ENCODE data around the gene CCDC192.

Gene CCDC192

DNA sequence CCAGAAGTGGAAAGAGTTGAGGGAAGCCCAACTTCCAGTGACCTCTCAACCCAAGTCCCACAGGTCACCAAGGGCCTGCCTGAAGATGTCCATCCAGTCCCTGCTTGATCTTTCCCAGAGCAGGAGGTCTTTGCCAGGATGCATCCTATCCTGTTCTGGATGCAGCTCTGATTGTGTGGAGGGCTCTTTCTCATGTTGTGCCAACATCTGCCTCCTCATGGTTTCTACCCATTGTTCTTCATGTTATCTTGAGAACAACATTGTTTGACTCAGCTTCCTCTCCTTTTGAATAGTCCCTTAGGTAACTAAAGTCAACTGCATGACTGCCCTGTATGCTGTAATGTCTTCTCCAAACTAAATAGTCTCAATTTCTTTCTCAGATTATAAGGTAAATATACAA lies 169.3 kb downstream of the CCDC192 start:
- H3K9me2 ChIP-seq (replicated peaks; ENCODE audit: control insufficient read depth, low read length), result no peaks in the 10 kb centered on the region
- H3K4me1 ChIP-seq (ENCODE audit: control insufficient read depth, low read length), result peaks cover 81% of the 10 kb centered on the region
- no peak overlapping the region for H3K27ac ChIP-seq (ENCODE audit: low read depth, low read length)
- H3K79me2 ChIP-seq (ENCODE audit: control insufficient read depth, low read length), result no peaks in the 10 kb centered on the region
- H4K20me1 ChIP-seq (ENCODE audit: control insufficient read depth, insufficient read depth, low read depth, low read length), result no peaks in the 10 kb centered on the region
- no peak overlapping the region for H3K4me3 ChIP-seq (ENCODE audit: low read length)
- H3K9me3 ChIP-seq (ENCODE audit: control insufficient read depth, insufficient read depth, low read length), result no peaks in the 10 kb centered on the region
- no peaks in the 10 kb centered on the region for H3K36me3 ChIP-seq (ENCODE audit: control insufficient read depth, low read length)
- H3K4me2 ChIP-seq (ENCODE audit: low read length), result peak overlapping the region; percentile 7; the same call in 1 of the 2 replicates
- H3K27me3 ChIP-seq (ENCODE audit: control insufficient read depth, low read length), result no peaks in the 10 kb centered on the region
- TF ChIP-seq, protein P1, sequence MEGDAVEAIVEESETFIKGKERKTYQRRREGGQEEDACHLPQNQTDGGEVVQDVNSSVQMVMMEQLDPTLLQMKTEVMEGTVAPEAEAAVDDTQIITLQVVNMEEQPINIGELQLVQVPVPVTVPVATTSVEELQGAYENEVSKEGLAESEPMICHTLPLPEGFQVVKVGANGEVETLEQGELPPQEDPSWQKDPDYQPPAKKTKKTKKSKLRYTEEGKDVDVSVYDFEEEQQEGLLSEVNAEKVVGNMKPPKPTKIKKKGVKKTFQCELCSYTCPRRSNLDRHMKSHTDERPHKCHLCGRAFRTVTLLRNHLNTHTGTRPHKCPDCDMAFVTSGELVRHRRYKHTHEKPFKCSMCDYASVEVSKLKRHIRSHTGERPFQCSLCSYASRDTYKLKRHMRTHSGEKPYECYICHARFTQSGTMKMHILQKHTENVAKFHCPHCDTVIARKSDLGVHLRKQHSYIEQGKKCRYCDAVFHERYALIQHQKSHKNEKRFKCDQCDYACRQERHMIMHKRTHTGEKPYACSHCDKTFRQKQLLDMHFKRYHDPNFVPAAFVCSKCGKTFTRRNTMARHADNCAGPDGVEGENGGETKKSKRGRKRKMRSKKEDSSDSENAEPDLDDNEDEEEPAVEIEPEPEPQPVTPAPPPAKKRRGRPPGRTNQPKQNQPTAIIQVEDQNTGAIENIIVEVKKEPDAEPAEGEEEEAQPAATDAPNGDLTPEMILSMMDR (IDR thresholded peaks at IDR 0.05; ENCODE audit: low read depth, low read length, poor library complexity, severe bottlenecking), result no peak
- no peak for TF ChIP-seq EZH2phosphoT487 (IDR thresholded peaks at IDR 0.05; ENCODE audit: borderline replicate concordance, low read length)
- no peaks in the 10 kb centered on the region for H3F3A ChIP-seq (ENCODE audit: control insufficient read depth, insufficient read depth)

DNA sequence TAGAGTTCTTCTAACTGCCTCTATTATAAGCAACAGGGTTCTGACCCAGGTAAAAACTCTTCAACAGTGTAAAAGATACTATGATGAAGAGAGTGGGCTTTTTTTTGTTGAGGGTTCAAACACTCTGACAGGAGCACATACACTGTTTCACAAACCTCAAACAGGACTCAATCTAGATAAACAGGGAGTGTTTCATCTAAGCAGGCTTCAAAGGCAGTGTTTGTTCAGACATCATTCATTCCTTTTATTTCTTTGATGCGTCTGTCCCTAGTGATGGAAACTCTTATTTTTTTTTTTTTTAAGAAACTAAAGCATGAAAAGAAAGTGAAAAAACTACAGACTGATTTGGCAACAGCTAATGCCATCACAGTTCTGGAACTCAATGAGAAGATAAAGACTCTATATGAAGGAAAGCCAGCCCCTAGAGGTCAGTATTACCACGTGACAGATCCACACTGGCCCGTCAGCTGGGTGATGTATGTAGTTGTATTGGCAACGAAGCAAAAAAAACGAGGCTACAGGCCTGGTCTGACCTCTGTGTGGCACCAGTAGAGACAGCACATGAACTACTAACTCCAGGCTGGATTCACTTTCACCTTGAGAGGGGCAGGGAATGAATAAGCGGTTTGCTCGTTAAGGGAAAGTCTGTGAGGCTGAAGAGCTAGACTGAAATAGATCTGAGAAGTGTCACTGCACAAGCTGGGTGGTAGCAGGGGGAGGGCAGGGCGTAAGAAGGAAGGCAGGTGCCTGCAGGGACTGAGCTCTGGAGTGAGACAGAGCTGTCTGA lies 172.2 kb downstream of the CCDC192 start:
- H3K79me2 ChIP-seq (ENCODE audit: control insufficient read depth, low read length), result no peaks in the 10 kb centered on the region
- no peaks in the 10 kb centered on the region for H3K9me2 ChIP-seq (replicated peaks; ENCODE audit: control insufficient read depth, low read length)
- no peaks in the 10 kb centered on the region for H3K27me3 ChIP-seq (ENCODE audit: control insufficient read depth, low read length)
- H3K36me3 ChIP-seq (ENCODE audit: control insufficient read depth, low read length), result no peaks in the 10 kb centered on the region
- H3K4me2 ChIP-seq (ENCODE audit: low read length), result peak overlapping the region; percentile 72
- no peaks in the 10 kb centered on the region for H3F3A ChIP-seq (ENCODE audit: control insufficient read depth, insufficient read depth)
- H4K20me1 ChIP-seq (ENCODE audit: control insufficient read depth, insufficient read depth, low read depth, low read length), result no peaks in the 10 kb centered on the region
- H3K9me3 ChIP-seq (ENCODE audit: control insufficient read depth, insufficient read depth, low read length), result no peaks in the 10 kb centered on the region
- TF ChIP-seq, protein P1 (IDR thresholded peaks at IDR 0.05; ENCODE audit: low read depth, low read length, poor library complexity, severe bottlenecking), result peak; percentile 65
- TF ChIP-seq EZH2phosphoT487 (IDR thresholded peaks at IDR 0.05; ENCODE audit: borderline replicate concordance, low read length), result no peak
- peak overlapping the region; percentile 49 for H3K27ac ChIP-seq (ENCODE audit: low read depth, low read length)
- H3K4me1 ChIP-seq (ENCODE audit: control insufficient read depth, low read length), result peaks cover 64% of the 10 kb centered on the region
- peak overlapping the region; percentile 56 for H3K4me3 ChIP-seq (ENCODE audit: low read length)

DNA sequence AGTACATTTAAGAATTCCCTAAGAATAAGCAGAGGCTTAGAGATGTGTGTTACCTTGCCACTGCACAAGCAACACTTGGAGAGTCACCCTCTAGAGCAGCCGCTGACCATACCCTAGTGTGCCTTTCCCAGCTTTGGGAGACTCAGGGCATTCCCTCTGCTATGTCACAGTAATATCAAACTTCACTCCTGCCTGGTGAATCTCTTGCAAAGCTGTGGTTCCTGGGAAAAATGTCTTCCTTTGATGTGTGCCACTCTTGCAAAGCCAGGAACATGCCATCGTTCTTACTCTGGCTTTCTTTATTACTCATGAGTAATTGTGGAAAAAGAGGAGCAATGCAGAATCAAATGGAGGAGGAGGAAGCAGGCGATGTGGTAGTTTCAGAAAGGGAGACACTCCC lies 173.2 kb downstream of the CCDC192 start:
- no peak overlapping the region; the same call in 1 of the 2 replicates for H3K4me3 ChIP-seq (ENCODE audit: low read length)
- H3K9me3 ChIP-seq (ENCODE audit: control insufficient read depth, insufficient read depth, low read length), result no peaks in the 10 kb centered on the region
- peak overlapping the region; percentile 72 for H3K4me2 ChIP-seq (ENCODE audit: low read length)
- H3K9me2 ChIP-seq (replicated peaks; ENCODE audit: control insufficient read depth, low read length), result no peaks in the 10 kb centered on the region
- H3F3A ChIP-seq (ENCODE audit: control insufficient read depth, insufficient read depth), result no peaks in the 10 kb centered on the region
- no peaks in the 10 kb centered on the region for H4K20me1 ChIP-seq (ENCODE audit: control insufficient read depth, insufficient read depth, low read depth, low read length)
- H3K27me3 ChIP-seq (ENCODE audit: control insufficient read depth, low read length), result no peaks in the 10 kb centered on the region
- no peaks in the 10 kb centered on the region for H3K79me2 ChIP-seq (ENCODE audit: control insufficient read depth, low read length)
- no peak for TF ChIP-seq EZH2phosphoT487 (IDR thresholded peaks at IDR 0.05; ENCODE audit: borderline replicate concordance, low read length)
- TF ChIP-seq, protein P1 (IDR thresholded peaks at IDR 0.05; ENCODE audit: low read depth, low read length, poor library complexity, severe bottlenecking), result no peak
- peak overlapping the region; percentile 49; the same call in 1 of the 2 replicates for H3K27ac ChIP-seq (ENCODE audit: low read depth, low read length)
- H3K36me3 ChIP-seq (ENCODE audit: control insufficient read depth, low read length), result no peaks in the 10 kb centered on the region
- H3K4me1 ChIP-seq (ENCODE audit: control insufficient read depth, low read length), result peaks cover 54% of the 10 kb centered on the region
